BE2C (cell line): Measurements from ENCODE around the gene TBC1D5.

Experiments used
- DNase-seq: peaks from one replicate; pipeline ENCODE4 v3.0.0-alpha.2; 2020
- H3K27me3 ChIP-seq: fragments of 250-450 bp; sonication (Bioruptor Pico); 2 replicates; pipeline ENCODE4 v1.5.1; 2020; ENCODE audit warnings: mild to moderate bottlenecking
- H3K36me3 ChIP-seq: fragments of 250-450 bp; sonication (Bioruptor Pico); 2 replicates; pipeline ENCODE4 v1.5.1; 2020; ENCODE audit warnings: mild to moderate bottlenecking
- H3K4me1 ChIP-seq: fragments of 250-450 bp; sonication (Bioruptor Pico); 2 replicates; pipeline ENCODE4 v1.5.1; 2020
- H3K4me3 ChIP-seq: 2 replicates; pipeline ENCODE4 v1.5.1; 2011; ENCODE audit warnings: low read depth, low read length
- H3K9me3 ChIP-seq: fragments of 250-450 bp; sonication (Bioruptor Pico); 2 replicates; pipeline ENCODE4 v1.5.1; 2020
- CTCF ChIP-seq: IDR thresholded peaks from 2 replicates; pipeline ENCODE4 v1.5.1; 2012; ENCODE audit warnings: mild to moderate bottlenecking, low read depth, low read length

TBC1D5 gene

GRCh38 chr3:17142516-17142915 lies 599.9 kb downstream of the TBC1D5 start:
- Histone ChIP-seq H3K36me3 (no peaks in the 10 kb centered on the region), H3K27me3 (no peaks in the 10 kb centered on the region), H3K4me1 (no peaks in the 10 kb centered on the region), H3K9me3 (no peaks in the 10 kb centered on the region), H3K4me3 (no peak overlapping the region)
- no peak for DNase-seq
- no peak for TF ChIP-seq CTCF

- H3K4me1 ChIP-seq = no peaks in the 10 kb centered on the region
- H3K27me3 ChIP-seq = no peaks in the 10 kb centered on the region
- no peaks in the 10 kb centered on the region for H3K36me3 ChIP-seq
- DNase-seq = no peak
- no peak for TF ChIP-seq CTCF
- H3K9me3 ChIP-seq = no peaks in the 10 kb centered on the region
- no peak overlapping the region for H3K4me3 ChIP-seq
Observed at GRCh38 chr3:17141699-17142098, 600.7 kb downstream of the TBC1D5 start.

GRCh38 chr3:17140670-17141505 lies 601.5 kb downstream of the TBC1D5 start:
- Histone ChIP-seq H3K9me3 (no peaks in the 10 kb centered on the region), H3K36me3 (no peaks in the 10 kb centered on the region), H3K27me3 (no peaks in the 10 kb centered on the region), H3K4me3 (no peak overlapping the region), H3K4me1 (no peaks in the 10 kb centered on the region)
- TF ChIP-seq CTCF = no peak
- DNase-seq = no peak

GRCh38 chr3:17138246-17139039 lies 604.0 kb downstream of the TBC1D5 start:
- Histone ChIP-seq H3K9me3 (no peaks in the 10 kb centered on the region), H3K27me3 (no peaks in the 10 kb centered on the region), H3K4me3 (no peak overlapping the region), H3K36me3 (no peaks in the 10 kb centered on the region), H3K4me1 (no peaks in the 10 kb centered on the region)
- no peak for TF ChIP-seq CTCF
- DNase-seq = no peak

GRCh38 chr3:17137321-17137826 lies 605.1 kb downstream of the TBC1D5 start:
- no peak for TF ChIP-seq CTCF
- DNase-seq = no peak
- no peaks in the 10 kb centered on the region for H3K36me3 ChIP-seq
- H3K4me1 ChIP-seq = no peaks in the 10 kb centered on the region
- no peak overlapping the region for H3K4me3 ChIP-seq
- H3K27me3 ChIP-seq = no peaks in the 10 kb centered on the region
- no peaks in the 10 kb centered on the region for H3K9me3 ChIP-seq
